Stimulated activated CD8-positive, alpha-beta memory T cell treated with anti-CD3 and anti-CD28 coated beads, Interleukin-4, amount 100 ng/mL, for 24 hours (primary cell): ENCODE data around the gene MED27.

Experiments used
- DNase-seq: peaks from one replicate; pipeline ENCODE4 v3.0.0-alpha.2; 2020; ENCODE audit warnings: low read depth

The MED27 gene

GRCh38 chr9:131965841-131966240 is 113.8 kb downstream of the MED27 start:
- no peak for DNase-seq

GRCh38 chr9:131965103-131965502 is 114.6 kb downstream of the MED27 start:
- DNase-seq: no peak

GRCh38 chr9:131963072-131964030 is 116.3 kb downstream of the MED27 start:
- no peak for DNase-seq

GRCh38 chr9:131961496-131961880 is 118.2 kb downstream of the MED27 start:
- DNase-seq: no peak

- no peak for DNase-seq
These were observed 118.7 kb downstream of the MED27 start for GRCh38 chr9:131960851-131961495.

- DNase-seq: no peak
These were observed 119.4 kb downstream of the MED27 start for GRCh38 chr9:131960311-131960710.

- no peak for DNase-seq
These were observed 119.8 kb downstream of the MED27 start for GRCh38 chr9:131959887-131960286.

GRCh38 chr9:131959056-131959455 is 120.6 kb downstream of the MED27 start:
- DNase-seq: no peak

GRCh38 chr9:131954299-131954698 is 125.4 kb downstream of the MED27 start:
- no peak for DNase-seq

- no peak for DNase-seq
These were observed 127.8 kb downstream of the MED27 start for GRCh38 chr9:131951905-131952304.

- DNase-seq: no peak
These were observed 128.5 kb downstream of the MED27 start for GRCh38 chr9:131951155-131951554.

GRCh38 chr9:131950487-131950886 is 129.2 kb downstream of the MED27 start:
- no peak for DNase-seq

GRCh38 chr9:131946180-131946579 is 133.5 kb downstream of the MED27 start:
- DNase-seq: no peak

GRCh38 chr9:131943351-131943841 is 136.3 kb downstream of the MED27 start:
- DNase-seq: no peak

- no peak for DNase-seq
These were observed 137.4 kb downstream of the MED27 start for GRCh38 chr9:131942146-131942720.

GRCh38 chr9:131937451-131937850 is 142.2 kb downstream of the MED27 start:
- no peak for DNase-seq

- DNase-seq: no peak
These were observed 142.7 kb downstream of the MED27 start for GRCh38 chr9:131936929-131937328.

- DNase-seq: no peak
These were observed 145.0 kb downstream of the MED27 start for GRCh38 chr9:131934673-131935072.

- no peak for DNase-seq
These were observed 152.6 kb downstream of the MED27 start for GRCh38 chr9:131927091-131927490.

GRCh38 chr9:131926360-131926922 is 153.2 kb downstream of the MED27 start:
- no peak for DNase-seq

- DNase-seq: no peak
These were observed 153.9 kb downstream of the MED27 start for GRCh38 chr9:131925677-131926177.

- no peak for DNase-seq
These were observed 155.9 kb downstream of the MED27 start for GRCh38 chr9:131923766-131924165.
